ENCODE measurements around the gene OR52D1.

The OR52D1 gene

DNA sequence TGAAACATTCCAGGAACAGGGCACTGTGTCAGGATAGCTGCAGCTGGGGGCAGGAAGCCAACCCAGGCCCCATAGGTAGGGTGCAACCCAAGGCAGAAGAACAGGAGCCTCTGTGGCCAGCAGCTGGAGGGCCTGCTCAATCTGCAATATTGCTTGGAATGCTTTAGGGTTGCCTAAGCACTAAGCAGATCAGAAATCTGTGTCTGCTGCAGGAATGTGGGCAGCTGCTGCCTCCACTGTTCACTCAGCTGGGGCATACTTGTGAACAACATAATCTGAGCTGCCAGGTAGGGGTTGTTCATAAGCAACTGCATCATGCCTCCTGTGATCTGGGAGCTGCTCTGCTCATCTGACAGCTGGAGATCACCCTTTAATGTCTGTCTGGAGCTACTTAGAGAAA lies 26.4 kb downstream of the OR52D1 start:
- no peak for DNase-seq (ENCODE audit: low read depth)

GRCh38 chr11:5516599-5516998 lies 28.1 kb downstream of the OR52D1 start, which contains the start of gene UBQLNL:
TSS of gene UBQLNL (minus strand) at chr11:5516699. CDS start at chr11:5516441, 258 bp downstream.
- DNase-seq (ENCODE audit: low read depth), result no peak

GRCh38 chr11:5521540-5521939 lies 33.1 kb downstream of the OR52D1 start:
- no peak for DNase-seq (ENCODE audit: low read depth)

GRCh38 chr11:5522308-5522707 lies 33.8 kb downstream of the OR52D1 start:
- DNase-seq (ENCODE audit: low read depth), result no peak

DNA sequence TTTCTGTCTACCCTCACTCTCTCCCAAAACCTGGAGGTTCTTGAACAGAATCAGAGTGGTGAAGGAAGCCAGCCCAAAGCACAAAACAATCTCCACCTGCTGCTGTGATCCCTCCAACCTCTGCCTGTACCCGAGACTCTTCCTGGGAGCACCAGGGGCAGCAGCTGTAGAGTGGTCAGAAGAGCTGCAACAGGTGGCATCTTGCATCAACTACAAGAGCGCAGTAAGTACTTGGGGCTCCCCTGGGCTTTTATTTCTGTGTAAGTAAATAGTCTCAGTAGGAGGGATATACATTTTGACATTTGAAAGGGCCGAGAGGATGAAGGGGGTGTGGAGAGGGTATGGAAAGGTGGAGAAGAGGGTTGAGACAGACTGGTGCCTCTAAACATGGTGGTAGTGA lies 36.3 kb downstream of the OR52D1 start:
- DNase-seq (ENCODE audit: low read depth), result no peak

DNA sequence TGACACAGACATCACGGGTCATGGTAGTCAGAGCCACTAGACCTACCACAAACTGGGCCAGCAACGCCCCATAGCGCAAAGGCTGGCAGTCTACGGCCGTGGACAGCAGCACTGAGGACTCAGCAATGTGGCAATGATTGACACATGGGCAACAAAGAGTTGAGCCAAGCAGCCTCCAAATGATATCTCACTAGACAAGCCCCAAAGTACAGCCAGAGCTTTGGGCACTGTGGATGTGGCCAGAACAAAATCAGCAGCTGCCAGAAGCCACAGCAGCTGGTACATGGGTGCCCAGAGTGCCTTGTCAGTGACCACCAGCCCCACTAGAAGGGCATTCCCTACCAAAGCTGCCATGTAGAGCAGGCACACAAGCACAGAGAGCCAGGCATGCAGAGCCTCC lies 39.2 kb downstream of the OR52D1 start:
- no peak for DNase-seq (ENCODE audit: low read depth)

- DNase-seq (ENCODE audit: low read depth), result no peak
Observed at GRCh38 chr11:5528495-5528894, 40.0 kb downstream of the OR52D1 start.

DNA sequence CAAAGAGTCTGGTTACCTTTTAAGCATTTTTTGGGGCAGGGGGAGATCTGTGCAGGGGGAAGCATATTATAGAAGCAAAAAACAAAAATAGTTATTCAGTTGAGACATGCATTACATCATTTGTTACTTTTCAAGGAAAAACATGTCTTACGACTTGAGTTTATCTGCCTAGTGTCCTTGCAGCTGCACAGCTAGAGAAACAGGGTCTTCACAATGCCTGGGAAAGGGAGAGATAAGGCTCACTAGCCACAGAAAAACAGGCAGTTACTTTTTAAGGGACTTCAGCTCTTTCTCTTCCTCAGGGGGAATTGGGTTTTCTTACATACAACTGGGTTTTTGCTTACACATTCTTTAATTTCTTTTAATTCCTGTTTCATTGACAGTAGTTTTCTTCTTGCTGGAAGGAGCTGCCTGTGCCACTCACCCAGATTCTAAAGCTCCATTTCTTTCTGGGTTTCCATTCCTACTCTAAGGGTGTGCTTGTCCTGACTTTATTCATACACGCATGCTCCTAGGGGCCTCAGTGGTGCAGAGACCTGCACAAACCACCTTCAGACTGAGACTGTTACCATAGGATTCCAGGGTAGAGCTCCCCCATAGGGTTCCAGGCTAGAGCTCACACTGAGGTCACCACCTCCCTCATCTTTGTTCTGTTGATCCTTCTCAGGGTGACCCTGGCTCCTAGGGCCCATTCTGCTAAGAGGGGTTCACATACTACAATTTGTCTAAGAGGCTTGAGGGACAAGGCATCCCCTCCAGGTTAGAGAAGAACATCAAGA lies 42.8 kb downstream of the OR52D1 start:
- no peak for DNase-seq (ENCODE audit: low read depth)

GRCh38 chr11:5534046-5534445 lies 45.6 kb downstream of the OR52D1 start:
- DNase-seq (ENCODE audit: low read depth), result no peak

- DNase-seq (ENCODE audit: low read depth), result no peak
Observed at GRCh38 chr11:5536482-5536881, 48.0 kb downstream of the OR52D1 start.
